Nephron (organoid): ENCODE results near the gene LYRM7.

ENCODE experiments used
- H3K27ac Mint-ChIP-seq, 3 experiments: 2 replicates each; pipeline ENCODE4 v1.8.0; 2020; ENCODE audit warnings: mixed read lengths in 3 of 3, mild to moderate bottlenecking in 2 of 3, moderate library complexity in 1 of 3
- H3K27me3 Mint-ChIP-seq: 2 replicates; pipeline ENCODE4 v1.8.0; 2021; ENCODE audit warnings: low read depth, mild to moderate bottlenecking, moderate library complexity, mixed read lengths
- H3K36me3 Mint-ChIP-seq: 2 replicates; pipeline ENCODE4 v1.8.0; 2020; ENCODE audit warnings: low read depth, mixed read lengths
- H3K4me1 Mint-ChIP-seq: 2 replicates; pipeline ENCODE4 v1.8.0; 2020; ENCODE audit warnings: mixed read lengths
- H3K4me3 Mint-ChIP-seq, 3 experiments: 2 replicates each; pipeline ENCODE4 v1.8.0; 2020; ENCODE audit warnings: mild to moderate bottlenecking in 3 of 3, mixed read lengths in 3 of 3, moderate library complexity in 2 of 3
- H3K9me3 Mint-ChIP-seq: 2 replicates; pipeline ENCODE4 v1.8.0; 2020; ENCODE audit warnings: mixed read lengths
- TF ChIP-seq, protein P1 (sequence below), 3 experiments: fragments of 200-600 bp; sonication (generic); IDR thresholded peaks; one replicate each; pipeline ENCODE4 v1.5.0; 2021; ENCODE audit warnings: antibody characterized with exemption in 3 of 3; ENCODE audit not compliant: unreplicated experiment in 3 of 3

Gene LYRM7

DNA sequence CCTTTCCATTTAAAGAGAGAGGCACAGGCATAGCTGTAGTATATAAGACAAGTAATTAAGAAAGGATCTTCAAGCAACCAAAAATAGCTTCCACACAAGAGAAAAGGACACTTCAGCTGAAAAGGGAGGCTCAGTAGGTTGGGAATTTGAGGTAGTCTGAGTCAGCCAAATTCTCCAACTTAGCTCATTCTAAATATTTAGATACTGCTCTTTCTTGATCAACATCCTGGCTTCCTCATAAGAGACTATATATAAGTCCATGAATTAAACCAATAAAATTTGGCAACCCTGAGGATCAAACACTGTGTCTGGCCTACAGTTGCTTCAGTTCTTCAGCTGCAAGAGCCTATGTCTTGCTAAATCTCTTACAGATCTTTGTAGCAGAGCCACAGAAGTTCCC, 23.5 kb upstream of the LYRM7 start:
- Mint-ChIP-seq H3K36me3 (no peaks in the 10 kb centered on the region), H3K4me3 (no peak overlapping the region), H3K27me3 (no peaks in the 10 kb centered on the region), H3K4me1 (no peaks in the 10 kb centered on the region), H3K27ac (no peak overlapping the region), H3K9me3 (no peaks in the 10 kb centered on the region)
- TF ChIP-seq, protein P1, sequence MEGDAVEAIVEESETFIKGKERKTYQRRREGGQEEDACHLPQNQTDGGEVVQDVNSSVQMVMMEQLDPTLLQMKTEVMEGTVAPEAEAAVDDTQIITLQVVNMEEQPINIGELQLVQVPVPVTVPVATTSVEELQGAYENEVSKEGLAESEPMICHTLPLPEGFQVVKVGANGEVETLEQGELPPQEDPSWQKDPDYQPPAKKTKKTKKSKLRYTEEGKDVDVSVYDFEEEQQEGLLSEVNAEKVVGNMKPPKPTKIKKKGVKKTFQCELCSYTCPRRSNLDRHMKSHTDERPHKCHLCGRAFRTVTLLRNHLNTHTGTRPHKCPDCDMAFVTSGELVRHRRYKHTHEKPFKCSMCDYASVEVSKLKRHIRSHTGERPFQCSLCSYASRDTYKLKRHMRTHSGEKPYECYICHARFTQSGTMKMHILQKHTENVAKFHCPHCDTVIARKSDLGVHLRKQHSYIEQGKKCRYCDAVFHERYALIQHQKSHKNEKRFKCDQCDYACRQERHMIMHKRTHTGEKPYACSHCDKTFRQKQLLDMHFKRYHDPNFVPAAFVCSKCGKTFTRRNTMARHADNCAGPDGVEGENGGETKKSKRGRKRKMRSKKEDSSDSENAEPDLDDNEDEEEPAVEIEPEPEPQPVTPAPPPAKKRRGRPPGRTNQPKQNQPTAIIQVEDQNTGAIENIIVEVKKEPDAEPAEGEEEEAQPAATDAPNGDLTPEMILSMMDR (IDR thresholded peaks at IDR 0.05; ENCODE audit: unreplicated experiment in 3 of 3): no peak

DNA sequence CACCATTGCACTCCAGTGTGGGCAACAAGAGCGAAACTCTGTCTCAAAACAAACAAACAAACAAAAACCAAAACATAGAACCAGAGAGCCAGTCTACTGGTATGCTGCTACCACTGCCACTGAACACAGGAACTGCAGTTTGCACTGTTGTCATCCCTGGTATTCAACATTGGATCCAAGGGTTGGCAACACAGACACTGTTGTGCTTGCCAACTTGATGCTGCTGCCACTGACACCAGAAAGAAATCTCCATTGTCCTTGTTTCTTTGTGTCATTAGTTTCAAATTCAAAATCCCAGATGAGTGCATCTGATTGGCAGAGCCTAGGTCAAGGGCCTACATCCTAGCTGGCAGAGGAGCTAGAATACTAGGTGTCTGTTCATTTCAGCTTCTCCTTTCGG, 21.9 kb upstream of the LYRM7 start:
- no peaks in the 10 kb centered on the region for H3K36me3 Mint-ChIP-seq
- H3K27me3 Mint-ChIP-seq: no peaks in the 10 kb centered on the region
- no peaks in the 10 kb centered on the region for H3K4me1 Mint-ChIP-seq
- no peak overlapping the region for H3K27ac Mint-ChIP-seq
- no peaks in the 10 kb centered on the region for H3K9me3 Mint-ChIP-seq
- H3K4me3 Mint-ChIP-seq: no peak overlapping the region
- TF ChIP-seq, protein P1 (IDR thresholded peaks at IDR 0.05; ENCODE audit: unreplicated experiment in 3 of 3): no peak

- H3K4me1 Mint-ChIP-seq: no peaks in the 10 kb centered on the region
- no peaks in the 10 kb centered on the region for H3K36me3 Mint-ChIP-seq
- H3K27ac Mint-ChIP-seq: no peak overlapping the region
- H3K4me3 Mint-ChIP-seq: no peak overlapping the region
- TF ChIP-seq, protein P1 (IDR thresholded peaks at IDR 0.05; ENCODE audit: unreplicated experiment in 3 of 3): no peak
- H3K9me3 Mint-ChIP-seq: no peaks in the 10 kb centered on the region
- H3K27me3 Mint-ChIP-seq: no peaks in the 10 kb centered on the region
Observed at GRCh38 chr5:131150408-131150807, 20.3 kb upstream of the LYRM7 start.

DNA sequence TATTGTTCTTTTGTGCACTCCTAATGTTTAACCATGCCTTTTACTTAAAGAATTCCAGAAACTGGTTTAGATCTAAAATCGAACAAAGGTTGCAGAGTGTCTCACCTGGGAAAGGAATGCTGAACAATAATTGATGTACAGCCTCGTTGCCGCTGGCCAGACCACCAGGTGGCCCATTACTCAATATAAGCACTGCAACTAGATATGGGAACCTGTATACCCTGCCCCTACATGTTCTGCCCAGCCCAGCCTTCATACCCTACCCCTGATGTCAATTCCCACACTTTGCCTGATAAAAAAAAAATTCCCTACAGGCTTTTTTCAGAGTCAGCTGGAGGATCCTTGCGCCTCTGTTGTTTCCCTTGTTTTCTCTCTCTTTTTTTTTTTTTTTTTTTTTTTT, 19.5 kb upstream of the LYRM7 start:
- TF ChIP-seq, protein P1 (IDR thresholded peaks at IDR 0.05; ENCODE audit: unreplicated experiment in 3 of 3): no peak
- Mint-ChIP-seq H3K4me3 (no peak overlapping the region), H3K36me3 (peaks cover 1% of the 10 kb centered on the region), H3K9me3 (no peaks in the 10 kb centered on the region), H3K27me3 (no peaks in the 10 kb centered on the region), H3K27ac (no peak overlapping the region), H3K4me1 (no peaks in the 10 kb centered on the region)

- Mint-ChIP-seq H3K4me1 (no peaks in the 10 kb centered on the region), H3K36me3 (peaks cover 44% of the 10 kb centered on the region), H3K4me3 (no peak overlapping the region), H3K27me3 (no peaks in the 10 kb centered on the region), H3K27ac (no peak overlapping the region), H3K9me3 (no peaks in the 10 kb centered on the region)
- TF ChIP-seq, protein P1 (IDR thresholded peaks at IDR 0.05; ENCODE audit: unreplicated experiment in 3 of 3): no peak
Observed at GRCh38 chr5:131156385-131156784, 14.4 kb upstream of the LYRM7 start.

DNA sequence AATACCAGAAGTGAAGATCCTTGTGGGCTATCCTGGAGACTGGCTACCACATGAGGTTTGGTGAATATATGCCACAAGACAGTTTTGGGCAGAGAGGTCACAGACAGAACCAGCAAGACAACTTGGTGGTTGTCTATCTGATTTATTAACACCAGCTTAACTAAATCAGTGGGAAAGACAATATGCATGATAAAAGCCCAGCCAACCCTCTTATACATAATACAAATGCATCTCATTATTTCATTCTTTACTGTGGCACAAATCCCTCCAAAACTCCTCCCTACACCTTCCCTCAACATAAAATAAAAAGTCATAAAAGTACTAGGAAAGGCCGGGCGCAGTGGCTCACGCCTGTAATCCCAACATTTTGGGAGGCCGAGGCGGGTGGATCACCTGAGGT, 13.8 kb upstream of the LYRM7 start:
- no peak overlapping the region for H3K27ac Mint-ChIP-seq
- H3K9me3 Mint-ChIP-seq: no peaks in the 10 kb centered on the region
- H3K4me3 Mint-ChIP-seq: no peak overlapping the region
- H3K4me1 Mint-ChIP-seq: no peaks in the 10 kb centered on the region
- TF ChIP-seq, protein P1 (IDR thresholded peaks at IDR 0.05; ENCODE audit: unreplicated experiment in 3 of 3): no peak
- H3K36me3 Mint-ChIP-seq: peaks cover 50% of the 10 kb centered on the region
- no peaks in the 10 kb centered on the region for H3K27me3 Mint-ChIP-seq
